HepG2 (cell line): ENCODE data around the gene TAF12. TPM values are rescaled to one million over a fixed set of nuclear protein-coding genes. Genes with fewer than 3 reads are reported as not detected.
A peak's percentile ranks its signal among the peaks of the same experiment; 100 is the strongest.

Experiments
- ARID2 ChIP-seq: sonication (generic); formaldehyde crosslinking; IDR thresholded peaks from 2 replicates; pipeline ENCODE4 v1.8.1; 2022; ENCODE audit warnings: mild to moderate bottlenecking, missing genetic modification reagents, borderline replicate concordance
- ATF3 ChIP-seq: sonication (generic); formaldehyde crosslinking; IDR thresholded peaks from 2 replicates; pipeline ENCODE4 v1.4.0; 2020; ENCODE audit warnings: missing genetic modification reagents
- FOXP1 ChIP-seq, 2 experiments: fragments of 450-650 bp in 1 of 2; IDR thresholded peaks; 2 replicates each; pipeline ENCODE4 v1.6.1; 2017 to 2018; ENCODE audit warnings: antibody characterized with exemption in 1 of 2
- GATA4 ChIP-seq: sonication (generic); IDR thresholded peaks from 2 replicates; pipeline ENCODE4 v1.6.1; 2016; ENCODE audit warnings: antibody characterized with exemption, low read depth, borderline replicate concordance
- HDAC2 ChIP-seq: sonication (generic); formaldehyde crosslinking; IDR thresholded peaks from 2 replicates; pipeline ENCODE4 v1.4.0; 2020; ENCODE audit warnings: missing genetic modification reagents
- HMG20A ChIP-seq: IDR thresholded peaks from 2 replicates; pipeline ENCODE4 v1.6.1; 2016; ENCODE audit warnings: borderline replicate concordance
- HOXA5 ChIP-seq: sonication (generic); formaldehyde crosslinking; IDR thresholded peaks from 2 replicates; pipeline ENCODE4 v1.4.0; 2020; ENCODE audit warnings: missing genetic modification reagents
- IRX3 ChIP-seq: sonication (generic); formaldehyde crosslinking; IDR thresholded peaks from 2 replicates; pipeline ENCODE4 v1.8.1; 2023; ENCODE audit warnings: mild to moderate bottlenecking, low read depth, missing genetic modification reagents, borderline replicate concordance
- KDM1A ChIP-seq: IDR thresholded peaks from 2 replicates; pipeline ENCODE4 v1.6.1; 2016; ENCODE audit warnings: missing compliant biosample characterization
- MED13 ChIP-seq: sonication (generic); formaldehyde crosslinking; IDR thresholded peaks from 2 replicates; pipeline ENCODE4 v1.5.0; 2020; ENCODE audit warnings: missing genetic modification reagents
- MXD4 ChIP-seq: IDR thresholded peaks from 2 replicates; pipeline ENCODE4 v1.6.1; 2016; ENCODE audit warnings: mild to moderate bottlenecking, missing biosample characterization, missing genetic modification reagents
- SNRNP70 ChIP-seq: fragments of 200-400 bp; formaldehyde crosslinking; IDR thresholded peaks from 2 replicates; pipeline ENCODE4 v1.6.1; 2017; ENCODE audit warnings: mild to moderate bottlenecking, low read depth, low read length, moderate library complexity
- SP2 ChIP-seq: sonication (generic); formaldehyde crosslinking; IDR thresholded peaks from 2 replicates; pipeline ENCODE4 v1.5.1; 2020; ENCODE audit warnings: mild to moderate bottlenecking, missing genetic modification reagents
- STAG1 ChIP-seq: sonication (generic); formaldehyde crosslinking; IDR thresholded peaks from 2 replicates; pipeline ENCODE4 v1.4.0; 2020; ENCODE audit warnings: missing genetic modification reagents
- TRAFD1 ChIP-seq: sonication (generic); formaldehyde crosslinking; IDR thresholded peaks from 2 replicates; pipeline ENCODE4 v1.5.1; 2020; ENCODE audit warnings: missing genetic modification reagents, mild to moderate bottlenecking, borderline replicate concordance
- TSC22D2 ChIP-seq: sonication (generic); formaldehyde crosslinking; IDR thresholded peaks from 2 replicates; pipeline ENCODE4 v1.5.1; 2020; ENCODE audit warnings: missing genetic modification reagents, mild to moderate bottlenecking, borderline replicate concordance
- ZMYM2 ChIP-seq: sonication (generic); formaldehyde crosslinking; IDR thresholded peaks from 2 replicates; pipeline ENCODE4 v1.8.0; 2022; ENCODE audit warnings: mild to moderate bottlenecking, missing genetic modification reagents
- ZNF333 ChIP-seq: sonication (generic); formaldehyde crosslinking; IDR thresholded peaks from 2 replicates; pipeline ENCODE4 v1.4.0; 2020; ENCODE audit warnings: mild to moderate bottlenecking, missing genetic modification reagents, borderline replicate concordance
- ZNF335 ChIP-seq: sonication (generic); formaldehyde crosslinking; IDR thresholded peaks from 2 replicates; pipeline ENCODE4 v1.4.0; 2020; ENCODE audit warnings: missing genetic modification reagents
- ZNF441 ChIP-seq: sonication (generic); formaldehyde crosslinking; IDR thresholded peaks from 2 replicates; pipeline ENCODE4 v1.7.0; 2021; ENCODE audit warnings: missing genetic modification reagents, borderline replicate concordance
- ZNF710 ChIP-seq: sonication (generic); formaldehyde crosslinking; IDR thresholded peaks from 2 replicates; pipeline ENCODE4 v1.5.0; 2020; ENCODE audit warnings: mild to moderate bottlenecking, missing genetic modification reagents, borderline replicate concordance
- ZNF790 ChIP-seq: sonication (generic); formaldehyde crosslinking; IDR thresholded peaks from 2 replicates; pipeline ENCODE4 v1.8.0; 2022; ENCODE audit warnings: missing genetic modification reagents, mild to moderate bottlenecking, borderline replicate concordance
- ZNF83 ChIP-seq: sonication (generic); formaldehyde crosslinking; IDR thresholded peaks from 2 replicates; pipeline ENCODE4 v1.4.0; 2020; ENCODE audit warnings: missing genetic modification reagents, mild to moderate bottlenecking, borderline replicate concordance
- ZNF883 ChIP-seq: sonication (generic); formaldehyde crosslinking; IDR thresholded peaks from 2 replicates; pipeline ENCODE4 v1.5.1; 2020; ENCODE audit warnings: mild to moderate bottlenecking, missing genetic modification reagents; ENCODE audit errors: not compliant biosample characterization
- ZSCAN5A ChIP-seq: sonication (generic); formaldehyde crosslinking; IDR thresholded peaks from 2 replicates; pipeline ENCODE4 v1.8.0; 2022; ENCODE audit warnings: mild to moderate bottlenecking, missing genetic modification reagents, borderline replicate concordance
- polyA plus RNA-seq, 8 experiments: library from polyadenylated mRNA; depleted of rRNA in 3 of 8; stranded (reverse) in 7 of 8; unstranded in 1 of 8; fragments of >200 nt; fragmentation: Illumina TruSeq in 4 of 8; extraction: Trizol in 4 of 8; gene quantifications; 2 replicates each; pipeline versions ENCODE4 v1.2.1 to v1.2.3, GENCODE V29; 2011 to 2016; ENCODE audit warnings: low read depth in 4 of 8, missing spikeins in 1 of 8, mixed read lengths in 1 of 8; ENCODE audit not compliant: insufficient read depth in 1 of 8
- total RNA-seq, 5 experiments: library from RNA; depleted of rRNA; stranded (reverse); fragments of >200 nt; fragmentation: Illumina TruSeq; extraction: Trizol; gene quantifications; 2 replicates each; pipeline ENCODE4 v1.2.3, GENCODE V29; 2016; ENCODE audit warnings: low read depth in 1 of 5

TAF12 gene
- total and polyA plus RNA-seq, 2 of the 13 experiments (the other 11 are each of a cell fraction or from before 2014, with no cell fraction given) = 16.3 to 17.1 TPM

GRCh38 chr1:28581531-28582247 lies 61.2 kb downstream of the TAF12 start (continued):
- TF ChIP-seq MXD4 (CRISPR knock-in tag) (peak; percentile 55), STAG1 (peak; percentile 15; the same call in 1 of the 2 replicates), ZNF710 (CRISPR knock-in tag) (0 out of 2 replicates have a peak, but pooled peaks have one; percentile 41), ZNF83 (CRISPR knock-in tag) (peak; percentile 43; the same call in 1 of the 2 replicates), FOXP1 (IDR thresholded peaks at IDR 0.05) (no peak), FOXP1 (CRISPR knock-in tag; IDR thresholded peaks at IDR 0.05) (no peak; the same call in 1 of the 2 replicates), GATA4 (peak; percentile 91; the same call in 1 of the 2 replicates), ZNF441 (CRISPR knock-in tag) (peak; percentile 74), SP2 (CRISPR knock-in tag) (no peak), ATF3 (peak; percentile 46; the same call in 1 of the 2 replicates), KDM1A (CRISPR knock-in tag) (no peak), HMG20A (CRISPR knock-in tag) (peak; percentile 35), MED13 (CRISPR knock-in tag) (0 out of 2 replicates have a peak, but pooled peaks have one; percentile 45), HDAC2 (CRISPR knock-in tag) (peak; percentile 47), ZNF335 (CRISPR knock-in tag) (peak; percentile 62), ZNF883 (CRISPR knock-in tag) (peak; percentile 27), IRX3 (CRISPR knock-in tag) (peak; percentile 89), SNRNP70 (no peak), ZMYM2 (CRISPR knock-in tag) (no peak), HOXA5 (CRISPR knock-in tag) (peak; percentile 96), ZNF333 (CRISPR knock-in tag) (no peak; the same call in 1 of the 2 replicates), TRAFD1 (CRISPR knock-in tag) (peak; percentile 71; the same call in 1 of the 2 replicates), ARID2 (CRISPR knock-in tag) (peak; percentile 87; the same call in 1 of the 2 replicates), ZNF790 (CRISPR knock-in tag) (peak; percentile 96), TSC22D2 (peak; percentile 93), ZSCAN5A (CRISPR knock-in tag) (peak; percentile 80; the same call in 1 of the 2 replicates)
